ENCODE measurements around the gene NTSR2.
"Not testable (repeated sequence)": the region's sequence is repeated elsewhere in the genome, so short reads cannot be mapped to it uniquely, and the experiment has no call there.

Gene NTSR2

DNA sequence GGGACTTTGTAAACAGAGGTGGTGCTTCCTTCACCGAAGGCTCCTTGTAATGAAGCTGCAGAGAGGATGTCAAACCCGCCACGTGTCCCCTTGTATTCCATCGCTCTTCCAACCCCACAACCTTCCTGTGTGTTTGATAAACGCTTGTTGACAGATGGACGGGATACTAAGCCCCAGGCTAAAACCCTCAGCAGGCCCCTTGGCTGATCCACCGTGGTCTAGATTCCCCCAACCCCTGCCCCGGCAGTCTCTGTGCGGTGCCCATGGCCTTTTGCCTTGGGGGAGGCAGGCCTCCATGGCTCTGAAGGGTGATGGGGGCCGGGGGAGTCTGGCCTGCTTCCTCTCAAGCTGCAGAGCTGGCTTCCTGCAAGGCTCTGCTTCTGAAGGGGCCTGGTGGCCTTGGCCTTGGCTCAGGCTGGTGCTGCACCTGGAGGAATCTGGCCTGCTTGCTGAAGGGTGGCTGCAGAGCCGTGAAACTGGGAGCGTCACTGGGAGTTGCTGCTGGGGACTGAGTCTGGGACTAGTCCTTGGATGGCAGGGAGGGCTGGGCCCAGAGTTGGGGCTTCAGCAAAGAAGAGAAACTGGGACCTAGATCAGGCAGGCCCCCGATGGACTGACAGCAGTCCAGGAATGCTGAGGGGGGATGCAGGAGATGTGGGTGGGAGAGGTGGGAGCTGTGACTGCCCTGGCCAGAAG, 9.6 kb upstream of the NTSR2 start:
- DNase-seq (ENCODE audit: low spot score) (no peak), FAIRE-seq (no peak)

DNA sequence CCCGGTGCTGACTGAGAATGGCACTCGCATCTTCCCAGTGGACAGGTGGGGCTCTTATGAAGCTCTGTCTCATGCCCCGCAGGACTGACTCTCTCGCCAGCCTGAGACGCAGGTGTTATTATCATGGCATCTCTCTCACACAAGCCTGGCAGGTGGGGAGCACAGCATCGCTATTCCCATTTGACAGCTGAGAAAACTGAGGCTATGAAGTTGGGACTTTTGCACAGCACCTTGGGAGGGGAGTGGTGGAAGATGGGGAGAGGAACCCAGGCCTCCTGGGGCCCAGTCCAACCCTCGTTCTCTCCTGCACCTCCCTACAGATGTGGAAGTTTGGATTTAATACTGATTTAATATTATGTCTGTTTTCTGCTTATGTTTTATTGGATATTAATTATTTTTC, 9.0 kb upstream of the NTSR2 start:
- FAIRE-seq: no peak
- no peak for DNase-seq (ENCODE audit: low spot score)

DNA sequence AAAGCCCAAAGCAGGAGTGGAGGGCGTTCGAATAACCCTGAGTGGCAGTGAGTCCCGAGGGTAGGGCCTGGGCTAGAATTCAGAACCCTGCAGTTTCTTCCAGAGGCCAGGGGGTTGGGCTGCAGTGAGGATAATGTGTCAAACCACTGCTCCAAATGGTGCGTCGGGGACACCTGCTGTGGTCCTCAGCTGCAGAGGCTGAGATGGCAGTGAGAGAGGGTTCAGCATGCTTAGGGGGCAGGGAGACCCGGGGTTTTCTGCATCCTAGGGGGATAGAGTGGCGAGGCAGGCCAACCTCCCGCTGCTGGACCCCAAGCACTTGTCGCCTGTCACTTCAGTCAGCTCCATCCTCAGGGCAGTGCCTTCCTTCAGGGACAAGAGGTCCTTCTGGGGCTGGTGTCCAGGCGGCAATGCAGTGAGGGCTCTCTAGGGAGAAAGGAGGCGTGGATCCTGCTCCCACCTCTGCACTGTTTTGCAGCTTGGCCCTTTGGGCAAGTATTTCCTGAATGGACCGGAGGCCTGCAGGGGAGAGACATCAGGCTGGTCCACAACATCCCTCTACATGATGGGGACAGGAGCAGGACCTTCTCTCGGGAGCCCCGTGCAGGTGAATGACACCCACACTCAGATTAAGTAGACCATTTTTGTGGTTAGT, 8.4 kb upstream of the NTSR2 start:
- DNase-seq (ENCODE audit: low spot score): no peak
- no peak for FAIRE-seq

DNA sequence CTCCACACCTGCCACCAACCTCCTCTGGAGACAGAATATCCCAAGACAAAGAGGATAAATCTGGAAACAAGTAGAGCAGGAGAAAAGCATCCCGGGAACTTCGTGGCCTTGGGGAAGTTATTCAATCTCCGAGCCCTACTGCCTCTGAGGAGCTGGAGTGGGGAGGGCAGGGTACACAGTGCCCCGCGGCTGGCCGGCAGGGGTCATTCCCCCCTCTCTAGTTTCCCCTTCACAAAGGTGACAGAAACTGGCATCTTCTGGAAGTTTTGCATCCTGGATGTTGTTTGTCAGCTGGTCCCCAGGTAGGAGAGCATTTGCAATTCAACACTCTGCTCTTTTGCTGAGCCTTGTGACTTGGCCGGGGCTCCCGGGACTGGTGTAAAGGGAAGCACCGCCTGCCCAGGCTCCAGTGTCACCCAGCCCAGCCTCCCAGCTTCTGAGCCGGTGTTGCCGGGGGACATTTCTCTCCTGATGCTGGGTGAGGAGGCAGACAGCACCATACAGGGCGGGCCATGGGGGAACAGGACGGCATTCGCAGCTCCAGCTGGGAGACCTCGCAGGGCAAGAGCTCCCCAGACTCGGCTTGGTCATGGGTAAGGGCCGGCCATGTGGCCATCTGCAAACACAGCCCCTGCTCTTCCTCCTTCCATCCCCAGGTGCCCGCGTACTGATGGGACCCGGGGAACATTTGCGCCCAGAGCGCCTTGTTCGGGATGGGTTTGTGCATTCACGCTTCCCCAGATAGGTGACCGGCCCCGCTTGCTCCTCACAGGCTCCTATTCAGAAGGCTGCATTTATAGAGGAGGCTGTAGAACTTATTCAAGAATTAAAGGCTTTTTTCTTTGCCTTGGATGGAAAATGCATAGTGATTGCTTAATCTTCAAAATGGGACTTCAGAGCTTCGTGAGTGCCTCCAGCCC, 7.4 kb upstream of the NTSR2 start:
- DNase-seq (ENCODE audit: low spot score) (no peak), FAIRE-seq (no peak)

DNA sequence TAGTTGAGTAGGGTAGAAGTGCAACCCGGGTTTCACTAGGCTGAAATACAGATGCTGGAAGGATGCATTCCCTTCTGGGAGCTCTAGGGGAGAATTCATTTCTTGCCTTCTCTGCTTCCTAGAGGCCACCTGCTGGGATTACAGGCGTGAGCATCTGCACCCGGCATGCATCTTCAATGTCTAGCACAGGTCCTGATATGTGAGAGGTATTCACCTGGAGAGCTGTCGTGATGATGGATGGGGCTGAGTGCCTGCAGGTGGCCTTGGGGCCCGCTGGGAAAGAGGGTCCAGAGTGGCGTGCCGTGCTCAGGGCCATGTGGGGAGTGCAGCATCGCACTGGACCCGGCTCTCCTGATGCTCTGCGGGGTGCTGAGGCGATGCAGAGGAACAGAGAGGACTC, 6.6 kb upstream of the NTSR2 start:
- FAIRE-seq: no peak

DNA sequence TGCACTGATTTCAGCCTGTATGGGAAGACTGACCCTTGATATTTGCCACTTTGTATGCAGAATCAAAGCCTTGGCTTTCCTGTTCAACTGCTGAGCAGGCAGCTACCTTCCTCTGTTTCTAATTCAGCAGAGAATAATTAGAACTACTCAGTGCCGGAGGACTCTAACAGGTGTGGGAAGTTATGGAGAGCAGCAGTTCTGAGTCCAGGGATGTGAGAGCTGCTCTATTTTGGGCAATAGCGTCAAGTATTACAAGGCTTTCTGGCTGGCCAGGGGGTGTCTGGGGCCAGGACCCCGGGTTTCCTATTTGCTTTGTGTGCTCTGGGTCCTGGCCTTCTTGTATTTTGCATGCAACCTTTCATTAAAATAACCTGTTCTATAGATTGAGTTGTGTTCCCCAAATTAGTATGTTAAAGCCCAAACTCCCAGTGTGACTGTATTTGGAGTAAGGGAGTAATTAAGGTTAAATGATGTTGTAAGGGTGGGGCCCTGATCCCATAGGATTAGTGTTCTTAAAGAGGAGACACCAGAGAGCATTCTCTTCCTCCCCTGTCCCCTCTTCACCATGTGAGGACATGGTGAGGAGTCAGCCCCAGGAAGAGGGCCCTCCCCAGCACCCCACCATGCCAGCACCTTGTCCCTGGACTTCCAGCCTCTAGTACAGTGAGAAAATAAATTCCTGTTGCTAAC, 5.6 kb upstream of the NTSR2 start:
- DNase-seq (ENCODE audit: low spot score) (no peak), FAIRE-seq (no peak)

More for the DNA sequence above, 6.6 kb upstream of the NTSR2 start:
- no peak for DNase-seq (ENCODE audit: low spot score)

DNA sequence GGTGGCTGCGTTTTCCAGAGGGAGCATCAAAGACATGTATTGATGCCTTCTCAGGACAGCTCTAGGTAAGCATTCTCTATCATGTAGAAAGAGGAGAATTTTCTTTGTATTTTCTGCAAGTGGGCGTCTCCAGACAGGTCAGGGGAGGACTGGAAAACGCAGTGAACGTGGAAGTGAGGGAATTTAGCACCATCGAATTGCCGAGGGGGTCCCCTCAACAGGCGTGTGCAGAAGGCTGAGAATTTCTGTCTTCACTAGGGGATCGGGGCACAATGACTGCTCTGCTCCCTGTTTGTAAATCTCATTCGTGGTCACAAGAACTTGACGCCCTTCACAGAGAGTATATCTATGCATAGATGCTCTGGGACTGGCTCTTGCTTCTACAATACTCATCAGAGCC, 5.0 kb upstream of the NTSR2 start:
- no peak for DNase-seq (ENCODE audit: low spot score)

DNA sequence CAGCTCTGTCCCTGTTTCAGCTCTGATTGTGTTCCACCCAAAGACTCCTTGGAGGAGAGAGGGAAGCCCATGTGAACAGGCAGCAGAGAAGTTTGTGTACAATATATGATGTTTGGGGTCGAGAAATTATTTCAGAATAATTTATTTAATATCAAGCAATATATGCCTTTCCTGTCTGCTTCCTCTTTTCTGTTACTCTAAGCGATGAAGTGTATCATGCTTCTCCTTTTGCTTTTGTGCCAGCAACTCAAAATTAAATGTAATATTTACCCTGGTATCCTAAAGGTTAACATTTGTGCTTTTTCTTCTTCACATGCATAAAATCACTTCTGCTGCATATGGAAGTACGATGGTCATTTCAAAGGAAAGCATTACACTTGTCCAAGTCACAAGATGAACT, 2.4 kb upstream of the NTSR2 start:
- no peak for FAIRE-seq
- no peak for DNase-seq (ENCODE audit: low spot score)

More for the DNA sequence above, 5.0 kb upstream of the NTSR2 start:
- no peak for FAIRE-seq

DNA sequence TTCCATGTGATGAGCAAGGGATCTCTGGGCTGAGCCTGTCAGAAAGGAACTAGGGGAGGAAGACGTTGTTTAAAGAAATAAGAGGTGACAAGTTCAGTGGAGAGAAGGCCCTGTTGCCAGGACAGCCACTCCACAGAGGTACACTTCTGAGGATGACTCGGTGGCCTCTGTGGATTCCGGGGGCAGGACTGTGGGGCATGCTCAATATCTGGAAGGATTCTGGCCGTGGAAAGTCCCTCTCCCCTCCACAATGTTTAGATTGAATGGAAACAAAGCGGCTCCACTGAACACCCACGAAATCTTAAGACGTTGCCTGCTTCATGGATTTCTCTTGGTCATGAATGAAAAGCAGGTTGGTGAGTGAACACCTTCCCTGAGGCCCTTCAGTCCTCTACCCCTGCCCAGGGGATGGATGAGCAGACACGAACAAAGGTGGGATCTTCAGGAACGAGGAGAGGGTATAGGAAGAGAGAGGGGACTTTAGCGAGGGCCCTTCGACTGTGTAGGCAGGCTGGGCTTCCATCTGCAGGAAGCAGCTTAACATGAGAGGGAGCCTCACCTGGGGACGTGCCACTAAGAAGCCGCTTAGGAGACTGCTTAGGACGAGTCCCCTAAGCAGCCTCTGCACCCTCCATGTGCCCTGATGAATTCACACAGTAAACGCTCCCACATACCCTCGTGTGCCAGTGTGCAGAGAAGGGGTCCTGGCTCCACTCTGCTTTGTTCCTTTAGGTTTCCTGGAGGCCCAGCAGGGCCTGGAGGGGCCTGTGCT, 1.9 kb downstream of the NTSR2 start:
- DNase-seq (ENCODE audit: low spot score): no peak
- FAIRE-seq: no peak

DNA sequence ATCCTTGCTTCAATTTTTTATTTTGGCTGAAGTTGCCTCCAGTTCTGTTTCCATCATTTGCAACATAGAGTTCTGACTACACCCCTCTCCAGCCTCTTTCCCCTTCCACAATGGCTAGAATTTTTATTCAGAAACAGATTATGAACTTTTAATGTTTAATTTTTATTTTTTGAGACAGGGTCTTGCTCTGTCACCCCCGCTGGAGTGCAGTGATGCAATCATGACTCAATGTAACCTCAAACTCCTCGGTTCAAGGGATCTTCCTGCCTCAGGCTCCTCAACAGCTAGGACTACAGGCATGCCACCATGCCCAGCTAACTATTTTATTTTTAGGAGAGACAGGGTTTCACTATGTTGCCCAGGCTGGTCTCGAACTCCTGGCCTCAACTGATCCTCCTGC, 2.8 kb downstream of the NTSR2 start:
- FAIRE-seq: no peak
- no peak for DNase-seq (ENCODE audit: low spot score)

DNA sequence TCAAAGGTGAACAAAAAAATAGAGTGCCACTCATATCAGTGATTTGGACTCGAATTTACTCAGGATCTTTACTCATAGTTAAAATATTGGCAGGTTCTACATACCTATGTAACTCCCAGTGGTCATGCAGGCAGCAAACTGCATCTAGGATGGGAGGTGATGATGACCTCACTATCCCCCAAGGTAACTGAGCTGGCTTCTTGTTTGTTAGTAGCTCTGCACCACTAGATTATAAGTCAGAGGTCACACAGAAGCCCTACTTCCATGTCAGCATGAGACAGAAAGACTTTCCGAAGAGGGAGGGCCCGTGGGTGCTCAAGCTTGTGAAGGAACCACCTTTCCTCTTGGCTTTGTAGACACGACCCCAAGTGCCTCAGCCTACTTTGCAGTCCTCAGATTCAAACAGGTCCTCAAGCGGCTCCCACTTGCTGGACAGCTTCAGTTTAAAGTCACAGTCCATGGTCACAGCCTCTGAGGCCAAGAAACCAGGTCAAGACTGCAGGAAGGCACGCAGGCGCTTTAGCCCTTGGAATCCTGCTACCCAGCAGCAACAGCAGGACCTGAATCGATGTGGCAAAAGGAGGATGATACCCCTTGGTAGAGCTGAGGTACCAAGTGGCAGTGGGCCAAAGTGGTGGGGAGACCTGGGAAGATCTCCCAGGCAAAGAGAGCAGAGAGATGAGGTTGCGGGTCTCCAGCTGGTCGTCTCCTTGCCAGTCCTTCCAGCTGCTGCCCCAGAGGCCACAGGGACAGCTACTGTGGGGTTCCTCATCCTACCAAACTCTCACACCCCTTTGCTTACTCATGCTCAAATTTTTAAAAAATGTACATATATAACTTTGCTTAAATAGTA, 4.3 kb downstream of the NTSR2 start:
- FAIRE-seq (no peak), DNase-seq (ENCODE audit: low spot score) (no peak)

DNA sequence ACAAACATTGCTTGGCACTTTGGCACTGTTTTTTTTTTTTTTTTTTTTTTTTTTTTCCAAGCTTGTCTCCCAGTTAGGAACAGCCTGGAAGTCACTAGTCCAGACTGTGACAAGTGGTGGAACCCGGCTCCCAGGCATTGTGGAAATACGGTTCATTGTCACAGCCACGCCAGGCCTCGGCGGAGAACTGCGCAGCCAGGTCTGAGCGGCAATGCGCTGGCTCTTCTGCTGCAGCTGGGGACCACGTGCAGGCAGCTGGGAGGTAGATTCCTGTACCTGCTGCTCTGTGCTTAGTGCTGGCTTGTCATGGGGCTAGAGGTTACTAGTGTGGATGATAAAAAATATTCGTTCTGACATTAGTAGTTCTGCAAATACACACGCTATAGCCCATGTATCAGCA, 5.0 kb downstream of the NTSR2 start:
- FAIRE-seq (no peak), DNase-seq (ENCODE audit: low spot score) (no peak)

DNA sequence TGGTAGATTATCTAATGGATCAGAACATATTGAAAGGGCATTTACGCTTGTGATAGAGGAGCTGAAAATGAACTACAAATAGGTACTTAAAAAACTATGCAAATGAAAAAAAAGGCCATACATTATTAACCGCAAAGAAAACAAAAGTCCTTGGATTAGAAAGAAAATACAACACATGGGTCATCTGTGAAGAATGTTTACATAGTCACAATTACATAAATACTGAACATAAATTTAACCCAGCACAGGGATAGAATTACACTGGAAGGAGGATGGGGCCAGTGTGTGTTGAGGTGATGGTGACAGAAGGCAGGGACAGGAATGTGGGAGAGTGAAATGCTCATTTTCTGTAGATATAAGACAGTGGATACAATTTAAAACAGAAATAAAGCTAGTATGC, 6.6 kb downstream of the NTSR2 start:
- FAIRE-seq: no peak

DNA sequence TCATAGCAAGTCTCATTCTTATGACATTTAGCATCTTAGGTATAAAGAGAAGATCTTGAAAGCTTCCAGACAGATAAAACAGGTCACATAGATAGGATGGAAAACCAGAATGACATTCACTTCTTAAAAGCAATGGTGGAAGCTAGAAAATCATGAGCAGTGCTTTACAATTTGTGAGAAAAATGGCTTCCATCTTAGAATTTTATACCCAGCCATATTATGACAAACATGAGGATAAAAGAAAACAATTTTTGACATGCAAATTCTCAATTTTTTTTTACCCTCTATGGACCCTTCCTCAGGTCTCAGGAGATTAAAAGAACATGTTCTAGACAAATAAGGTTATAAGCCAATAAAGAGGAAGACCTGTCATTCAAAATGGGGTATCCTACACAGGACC, 7.1 kb downstream of the NTSR2 start:
- FAIRE-seq (no peak), DNase-seq (ENCODE audit: low spot score) (no peak)

More for the DNA sequence above, 6.6 kb downstream of the NTSR2 start:
- no peak for DNase-seq (ENCODE audit: low spot score)

DNA sequence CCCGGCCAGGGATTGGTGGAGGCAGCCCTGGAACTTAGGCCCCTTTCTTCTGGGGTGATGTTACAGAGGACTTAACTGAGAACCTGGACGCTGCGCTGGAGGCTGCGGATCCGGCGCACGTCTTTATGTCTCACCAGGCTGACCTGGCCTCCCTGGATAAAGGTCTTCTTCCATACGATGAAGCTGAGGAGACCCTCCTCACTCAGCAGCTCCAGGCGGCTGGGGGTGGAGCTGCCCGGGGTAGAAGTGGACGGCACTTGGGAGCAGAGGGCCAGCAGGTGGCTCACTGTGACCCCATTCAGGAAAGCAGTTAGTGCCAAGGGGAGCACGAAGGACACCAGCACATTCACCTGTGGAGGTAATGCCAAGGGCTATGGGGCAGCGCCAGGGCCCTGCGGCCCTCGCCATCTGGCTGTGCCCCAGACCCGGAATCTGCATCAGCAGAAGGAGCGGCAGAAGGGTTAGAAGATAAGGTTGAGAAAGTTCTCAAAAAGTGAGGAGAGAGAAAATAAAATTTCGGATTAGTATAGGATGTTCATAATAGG, 8.0 kb downstream of the NTSR2 start:
- FAIRE-seq: no peak
- no peak for DNase-seq (ENCODE audit: low spot score)

DNA sequence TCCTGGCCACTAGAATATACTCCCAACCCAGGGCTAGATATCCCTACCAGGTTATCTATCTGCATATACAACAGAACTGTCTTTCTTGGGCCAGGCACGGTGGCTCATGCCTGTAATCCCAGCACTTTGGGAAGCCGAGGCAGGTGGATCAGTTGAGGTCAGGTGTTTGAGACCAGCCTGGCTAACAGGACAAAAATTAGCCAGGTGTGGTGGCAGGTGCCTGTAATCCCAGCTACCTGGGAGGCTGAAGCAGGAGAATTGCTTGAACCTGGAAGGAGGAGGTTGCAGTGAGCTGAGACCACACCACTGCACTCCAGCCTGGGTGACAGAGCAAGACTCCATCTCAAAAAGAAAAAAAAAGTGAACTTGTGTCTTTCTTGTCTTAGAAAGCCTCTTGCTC, 9.6 kb downstream of the NTSR2 start:
- not testable (repeated sequence) for FAIRE-seq

DNA sequence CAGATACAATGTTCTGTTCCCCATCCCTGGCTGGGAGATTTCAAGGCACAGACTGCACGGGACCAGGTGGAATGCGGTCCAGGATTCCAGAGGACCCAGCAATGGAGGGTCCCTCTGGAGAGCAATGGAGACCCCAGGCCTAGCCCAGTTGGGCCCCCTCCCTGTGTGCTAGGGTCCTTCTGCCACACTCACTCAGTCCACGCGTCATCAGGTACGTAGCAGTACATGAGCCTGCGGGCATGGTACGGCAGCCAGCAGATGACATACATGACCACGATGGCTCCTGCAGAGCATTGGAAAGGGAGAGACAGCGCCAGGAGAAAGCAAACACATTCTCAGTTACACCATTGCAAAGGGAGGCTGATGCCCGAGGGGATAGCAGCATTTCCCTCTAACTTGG, 10.1 kb downstream of the NTSR2 start:
- no peak for FAIRE-seq
- no peak for DNase-seq (ENCODE audit: low spot score)

More for the DNA sequence above, 9.6 kb downstream of the NTSR2 start:
- DNase-seq (ENCODE audit: low spot score): not testable (repeated sequence)

DNA sequence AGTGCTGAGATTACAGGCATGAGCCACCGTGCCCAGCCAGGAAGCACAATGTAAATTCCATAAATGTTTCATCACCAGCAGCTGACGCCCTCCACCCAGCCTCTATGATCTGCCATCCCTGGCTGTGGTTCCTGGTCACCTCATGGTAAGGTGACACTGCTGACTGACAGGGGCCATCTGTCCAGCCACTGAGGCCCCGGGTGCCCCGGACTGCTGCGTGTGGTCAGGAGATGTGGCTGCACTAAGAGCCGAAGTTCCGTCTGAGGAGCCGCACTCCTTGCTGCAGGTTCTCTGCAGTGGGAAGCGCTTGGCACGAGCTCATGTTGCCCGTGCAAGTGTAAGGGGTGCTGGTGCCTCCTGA, 10.9 kb downstream of the NTSR2 start:
- no peak for DNase-seq (ENCODE audit: low spot score)
- no peak for FAIRE-seq

DNA sequence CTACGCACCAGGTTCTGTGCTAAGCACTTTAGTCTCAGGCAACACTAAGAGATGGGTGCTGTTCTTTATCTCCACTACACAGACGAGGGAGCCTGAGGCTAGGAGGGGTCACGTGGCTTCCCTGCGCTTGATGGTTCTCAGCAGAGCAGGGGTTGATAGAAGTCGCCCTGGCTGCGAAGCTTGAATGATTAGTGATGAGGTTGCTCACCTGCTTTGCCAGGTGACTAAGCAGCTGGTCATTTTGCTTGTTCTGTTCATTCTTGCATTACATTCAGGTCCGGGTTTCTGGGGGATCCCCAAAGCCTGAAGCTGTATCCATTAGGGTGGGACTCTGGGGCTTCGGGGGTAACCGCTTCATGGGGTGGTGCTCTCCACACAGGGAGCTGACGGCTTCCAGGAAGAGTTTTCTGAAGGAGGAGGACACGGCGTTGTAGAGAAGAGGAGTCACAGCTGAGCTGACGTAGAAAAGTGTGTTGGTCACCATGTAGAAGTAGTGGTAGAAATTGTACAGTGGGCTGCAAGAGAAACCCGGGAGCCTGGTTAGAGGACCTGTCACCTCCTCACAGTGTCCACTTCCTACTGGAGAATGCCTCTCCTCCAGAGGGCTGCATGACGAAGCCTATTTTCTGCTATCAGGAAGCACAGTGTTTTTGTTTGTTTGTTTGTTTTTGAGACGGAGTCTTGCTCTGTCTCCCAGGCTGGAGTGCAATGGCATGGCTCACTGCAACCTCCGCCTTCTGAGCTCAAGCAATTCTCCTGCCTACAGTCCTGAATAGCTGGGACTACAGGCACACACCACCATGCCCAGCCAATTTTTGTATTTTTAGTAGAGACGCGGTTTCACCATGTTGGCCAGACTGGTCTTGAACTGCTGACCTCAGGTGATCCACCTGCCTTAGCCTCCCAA, 11.5 kb downstream of the NTSR2 start:
- DNase-seq (ENCODE audit: low spot score): no peak
- no peak for FAIRE-seq

Data from urothelium cell line (cell line).